Memory B cell (primary cell): Measurements from ENCODE around the gene ARFRP1.
"Not testable (repeated sequence)": the region's sequence is repeated elsewhere in the genome, so short reads cannot be mapped to it uniquely, and the experiment has no call there.

Experiments
- ATAC-seq: fragments of 150-1000 bp; cut with Tn5 transposase; 2 replicates; pipeline ENCODE4 v1.10.0; 2021; ENCODE audit warnings: low read depth, mild to moderate bottlenecking, moderate library complexity
- DNase-seq, 2 donors: peaks; one replicate each; pipeline ENCODE4 v3.0.0; 2022; ENCODE audit warnings: low spot score in 2 of 2
- H3K27ac Mint-ChIP-seq: one replicate; pipeline ENCODE4 v1.8.0; 2022; ENCODE audit warnings: mild to moderate bottlenecking, moderate library complexity, mixed read lengths
- H3K27me3 Mint-ChIP-seq: one replicate; pipeline ENCODE4 v1.8.0; 2022; ENCODE audit warnings: mixed read lengths
- H3K36me3 Mint-ChIP-seq: one replicate; pipeline ENCODE4 v1.8.0; 2022; ENCODE audit warnings: mild to moderate bottlenecking, mixed read lengths
- H3K4me1 Mint-ChIP-seq: one replicate; pipeline ENCODE4 v1.8.0; 2022; ENCODE audit warnings: mixed read lengths
- H3K4me3 Mint-ChIP-seq: one replicate; pipeline ENCODE4 v1.8.0; 2022; ENCODE audit warnings: mild to moderate bottlenecking, moderate library complexity, mixed read lengths
- H3K9me3 Mint-ChIP-seq: one replicate; pipeline ENCODE4 v1.8.0; 2022; ENCODE audit warnings: mixed read lengths

Gene ARFRP1

GRCh38 chr20:63730189-63730733, 22.5 kb upstream of the ARFRP1 start:
- Mint-ChIP-seq H3K4me1 (peaks cover 23% of the 10 kb centered on the region), H3K36me3 (peaks cover 19% of the 10 kb centered on the region)

GRCh38 chr20:63722967-63723622, 15.3 kb upstream of the ARFRP1 start:
- H3K27ac Mint-ChIP-seq, DNase-seq, H3K4me1 Mint-ChIP-seq, H3K4me3 Mint-ChIP-seq, H3K27me3 Mint-ChIP-seq, ATAC-seq, H3K9me3 Mint-ChIP-seq: not testable (repeated sequence)
- peaks cover 39% of the 10 kb centered on the region for H3K36me3 Mint-ChIP-seq

More at GRCh38 chr20:63730189-63730733, 22.5 kb upstream of the ARFRP1 start:
- H3K4me3 Mint-ChIP-seq, H3K27me3 Mint-ChIP-seq, H3K9me3 Mint-ChIP-seq, DNase-seq, ATAC-seq, H3K27ac Mint-ChIP-seq: not testable (repeated sequence)

GRCh38 chr20:63718996-63719395, 11.2 kb upstream of the ARFRP1 start:
- ATAC-seq, result no peak
- peaks cover 14% of the 10 kb centered on the region for H3K4me1 Mint-ChIP-seq
- H3K27me3 Mint-ChIP-seq, result no peaks in the 10 kb centered on the region
- H3K36me3 Mint-ChIP-seq, result peaks cover 53% of the 10 kb centered on the region
- no peak overlapping the region for H3K27ac Mint-ChIP-seq
- DNase-seq, result no peak
- no peak overlapping the region for H3K4me3 Mint-ChIP-seq
- peaks cover 6% of the 10 kb centered on the region for H3K9me3 Mint-ChIP-seq

- peaks cover 56% of the 10 kb centered on the region for H3K36me3 Mint-ChIP-seq
- H3K4me1 Mint-ChIP-seq, result peaks cover 13% of the 10 kb centered on the region
- H3K4me3 Mint-ChIP-seq, result no peak overlapping the region
- H3K9me3 Mint-ChIP-seq, result peaks cover 9% of the 10 kb centered on the region
- no peak overlapping the region for H3K27ac Mint-ChIP-seq
- H3K27me3 Mint-ChIP-seq, result no peaks in the 10 kb centered on the region
- DNase-seq, result no peak
- no peak for ATAC-seq
These were observed 7.1 kb upstream of the ARFRP1 start for GRCh38 chr20:63714858-63715257.

GRCh38 chr20:63712191-63712590, 4.4 kb upstream of the ARFRP1 start:
- no peak overlapping the region for H3K4me3 Mint-ChIP-seq
- peaks cover 14% of the 10 kb centered on the region for H3K4me1 Mint-ChIP-seq
- no peak overlapping the region for H3K27ac Mint-ChIP-seq
- ATAC-seq, result no peak
- DNase-seq, result no peak
- H3K27me3 Mint-ChIP-seq, result no peaks in the 10 kb centered on the region
- H3K36me3 Mint-ChIP-seq, result peaks cover 46% of the 10 kb centered on the region
- H3K9me3 Mint-ChIP-seq, result peaks cover 4% of the 10 kb centered on the region

GRCh38 chr20:63711085-63711645, 3.4 kb upstream of the ARFRP1 start:
- Mint-ChIP-seq H3K27me3 (no peaks in the 10 kb centered on the region), H3K36me3 (peaks cover 37% of the 10 kb centered on the region), H3K4me1 (peaks cover 22% of the 10 kb centered on the region), H3K9me3 (peaks cover 4% of the 10 kb centered on the region), H3K4me3 (no peak overlapping the region), H3K27ac (no peak overlapping the region)
- ATAC-seq (no peak), DNase-seq (no peak)

- H3K36me3 Mint-ChIP-seq, result peaks cover 27% of the 10 kb centered on the region
- H3K4me3 Mint-ChIP-seq, result peak overlapping the region; percentile 80
- H3K4me1 Mint-ChIP-seq, result peaks cover 21% of the 10 kb centered on the region
- H3K27me3 Mint-ChIP-seq, result no peaks in the 10 kb centered on the region
- DNase-seq (no peak), ATAC-seq (no peak)
- H3K9me3 Mint-ChIP-seq, result peaks cover 2% of the 10 kb centered on the region
- no peak overlapping the region for H3K27ac Mint-ChIP-seq
These were observed 1.4 kb upstream of the ARFRP1 start for GRCh38 chr20:63709149-63709527.

- DNase-seq, result peak in 1 of 2 donors; percentile 22
- Mint-ChIP-seq H3K36me3 (peaks cover 26% of the 10 kb centered on the region), H3K4me3 (peak overlapping the region; percentile 80), H3K9me3 (peaks cover 2% of the 10 kb centered on the region), H3K27ac (peak overlapping the region; percentile 84), H3K4me1 (peaks cover 21% of the 10 kb centered on the region), H3K27me3 (no peaks in the 10 kb centered on the region)
- peak; percentile 6 for ATAC-seq
These were observed 749 bp upstream of the ARFRP1 start for GRCh38 chr20:63708301-63709148.

- DNase-seq, result peak; percentile 18 to 58
- Mint-ChIP-seq H3K4me3 (peak overlapping the region; percentile 88), H3K36me3 (peaks cover 20% of the 10 kb centered on the region), H3K4me1 (peaks cover 23% of the 10 kb centered on the region), H3K27ac (peak overlapping the region; percentile 84), H3K27me3 (no peaks in the 10 kb centered on the region), H3K9me3 (no peaks in the 10 kb centered on the region)
- ATAC-seq, result peak; percentile 48
These were observed 771 bp downstream of the ARFRP1 start for GRCh38 chr20:63706852-63707557.

- Mint-ChIP-seq H3K4me3 (peak overlapping the region; percentile 88), H3K9me3 (no peaks in the 10 kb centered on the region), H3K27ac (peak overlapping the region; percentile 84), H3K36me3 (peaks cover 15% of the 10 kb centered on the region), H3K4me1 (peaks cover 23% of the 10 kb centered on the region), H3K27me3 (no peaks in the 10 kb centered on the region)
- no peak for ATAC-seq
- DNase-seq, result no peak
These were observed 1.6 kb downstream of the ARFRP1 start for GRCh38 chr20:63706027-63706695.

- H3K4me1 Mint-ChIP-seq, result peaks cover 19% of the 10 kb centered on the region
- H3K27ac Mint-ChIP-seq, result no peak overlapping the region
These were observed 2.3 kb downstream of the ARFRP1 start for GRCh38 chr20:63705232-63706026.

GRCh38 chr20:63704749-63705117, 3.0 kb downstream of the ARFRP1 start:
- DNase-seq, result no peak
- no peak overlapping the region for H3K27ac Mint-ChIP-seq
- no peaks in the 10 kb centered on the region for H3K27me3 Mint-ChIP-seq
- peaks cover 7% of the 10 kb centered on the region for H3K36me3 Mint-ChIP-seq
- no peak for ATAC-seq
- H3K9me3 Mint-ChIP-seq, result no peaks in the 10 kb centered on the region
- no peak overlapping the region for H3K4me3 Mint-ChIP-seq
- H3K4me1 Mint-ChIP-seq, result peaks cover 19% of the 10 kb centered on the region

More at GRCh38 chr20:63705232-63706026, 2.3 kb downstream of the ARFRP1 start:
- H3K27me3 Mint-ChIP-seq, result no peaks in the 10 kb centered on the region
- H3K9me3 Mint-ChIP-seq, result no peaks in the 10 kb centered on the region
- ATAC-seq, result no peak
- peaks cover 9% of the 10 kb centered on the region for H3K36me3 Mint-ChIP-seq
- H3K4me3 Mint-ChIP-seq, result no peak overlapping the region
- no peak for DNase-seq
